ENCODE results near the gene TBC1D13.
A peak's percentile ranks its signal among the peaks of the same experiment; 100 is the strongest.

TBC1D13 gene

DNA sequence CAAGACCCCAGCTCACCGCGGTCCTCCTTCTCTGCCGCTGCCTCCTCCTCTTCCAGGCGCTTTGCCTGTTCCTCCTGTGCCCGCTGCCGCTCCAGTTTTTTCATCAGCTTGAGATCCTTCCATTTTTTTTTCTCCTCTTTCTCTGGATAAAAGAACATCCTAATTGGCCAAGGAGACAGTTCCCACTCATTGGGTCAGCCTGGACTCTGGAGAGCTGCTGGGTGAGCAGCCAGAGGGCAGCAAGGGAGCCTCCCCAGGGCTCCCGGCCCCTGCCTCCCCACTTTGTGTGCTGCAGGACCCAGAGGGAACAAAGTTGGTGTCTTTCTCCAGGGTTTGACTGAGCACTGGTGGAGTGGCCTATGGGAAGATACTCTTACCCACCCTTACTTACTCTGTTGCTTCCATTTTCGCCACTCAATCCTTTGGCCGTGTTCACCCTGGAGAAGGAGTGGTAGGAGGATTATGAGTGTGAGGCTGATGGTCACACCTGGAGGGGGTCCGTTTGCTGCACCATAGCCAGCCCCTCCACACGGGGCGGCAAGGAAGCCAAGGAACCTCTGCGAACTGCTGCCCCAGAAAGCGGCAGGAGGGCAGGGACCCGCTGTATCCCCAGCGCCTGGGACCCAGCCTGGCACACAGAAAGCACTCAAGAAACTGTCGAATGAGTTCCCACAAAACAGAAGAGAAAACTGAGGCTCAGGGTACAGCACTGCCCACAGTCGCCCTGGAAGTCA lies 41.8 kb downstream of the TBC1D13 start:
- H3K4me1 ChIP-seq (ENCODE audit: control insufficient read depth, low read length), result peaks cover 13% of the 10 kb centered on the region
- H3K27me3 ChIP-seq (ENCODE audit: control insufficient read depth, low read length), result no peaks in the 10 kb centered on the region
- peak overlapping the region; percentile 73 for H3K4me2 ChIP-seq (ENCODE audit: low read length)
- no peaks in the 10 kb centered on the region for H3K9me2 ChIP-seq (replicated peaks; ENCODE audit: control insufficient read depth, low read length)
- peaks cover 24% of the 10 kb centered on the region for H3K79me2 ChIP-seq (ENCODE audit: control insufficient read depth, low read length)
- no peaks in the 10 kb centered on the region for H3F3A ChIP-seq (ENCODE audit: control insufficient read depth, insufficient read depth)
- TF ChIP-seq EZH2phosphoT487 (IDR thresholded peaks at IDR 0.05; ENCODE audit: borderline replicate concordance, low read length), result no peak
- no peak for TF ChIP-seq CTCF (IDR thresholded peaks at IDR 0.05; ENCODE audit: low read depth, low read length, poor library complexity, severe bottlenecking)
- H4K20me1 ChIP-seq (ENCODE audit: control insufficient read depth, insufficient read depth, low read depth, low read length), result no peaks in the 10 kb centered on the region
- H3K9me3 ChIP-seq (ENCODE audit: control insufficient read depth, insufficient read depth, low read length), result no peaks in the 10 kb centered on the region
- peak overlapping the region; percentile 16; the same call in 1 of the 2 replicates for H3K27ac ChIP-seq (ENCODE audit: low read depth, low read length)
- H3K36me3 ChIP-seq (ENCODE audit: control insufficient read depth, low read length), result peaks cover 41% of the 10 kb centered on the region
- H3K4me3 ChIP-seq (ENCODE audit: low read length), result peak overlapping the region; percentile 76

- peaks cover 34% of the 10 kb centered on the region for H3K36me3 ChIP-seq (ENCODE audit: control insufficient read depth, low read length)
- no peaks in the 10 kb centered on the region for H3K9me2 ChIP-seq (replicated peaks; ENCODE audit: control insufficient read depth, low read length)
- H3K27me3 ChIP-seq (ENCODE audit: control insufficient read depth, low read length), result no peaks in the 10 kb centered on the region
- peak within 1 kb of the TSS; percentile 73 for H3K4me2 ChIP-seq (ENCODE audit: low read length)
- peaks cover 24% of the 10 kb centered on the region for H3K79me2 ChIP-seq (ENCODE audit: control insufficient read depth, low read length)
- no peaks in the 10 kb centered on the region for H4K20me1 ChIP-seq (ENCODE audit: control insufficient read depth, insufficient read depth, low read depth, low read length)
- H3K4me3 ChIP-seq (ENCODE audit: low read length), result peak within 1 kb of the TSS; percentile 76
- no peaks in the 10 kb centered on the region for H3F3A ChIP-seq (ENCODE audit: control insufficient read depth, insufficient read depth)
- peaks cover 13% of the 10 kb centered on the region for H3K4me1 ChIP-seq (ENCODE audit: control insufficient read depth, low read length)
- H3K27ac ChIP-seq (ENCODE audit: low read depth, low read length), result peak within 1 kb of the TSS; percentile 16; the same call in 1 of the 2 replicates
- TF ChIP-seq CTCF (IDR thresholded peaks at IDR 0.05; ENCODE audit: low read depth, low read length, poor library complexity, severe bottlenecking), result no peak
- TF ChIP-seq EZH2phosphoT487 (IDR thresholded peaks at IDR 0.05; ENCODE audit: borderline replicate concordance, low read length), result no peak
- H3K9me3 ChIP-seq (ENCODE audit: control insufficient read depth, insufficient read depth, low read length), result no peaks in the 10 kb centered on the region
Measured at GRCh38 chr9:128829477-128830251, 42.6 kb downstream of the TBC1D13 start, which contains the start of gene SPOUT1. Gene SPOUT1, minus strand, starts transcription at chr9:128829794. Its CDS starts 14 bp downstream, at chr9:128829780.

- Histone ChIP-seq H3K9me2 (replicated peaks; ENCODE audit: control insufficient read depth, low read length) (no peaks in the 10 kb centered on the region), H3K4me1 (ENCODE audit: control insufficient read depth, low read length) (peaks cover 6% of the 10 kb centered on the region), H3K27me3 (ENCODE audit: control insufficient read depth, low read length) (no peaks in the 10 kb centered on the region), H3K9me3 (ENCODE audit: control insufficient read depth, insufficient read depth, low read length) (no peaks in the 10 kb centered on the region), H3K79me2 (ENCODE audit: control insufficient read depth, low read length) (peaks cover 7% of the 10 kb centered on the region), H3K4me3 (ENCODE audit: low read length) (no peak overlapping the region), H3K4me2 (ENCODE audit: low read length) (no peak overlapping the region), H3K27ac (ENCODE audit: low read depth, low read length) (no peak overlapping the region), H4K20me1 (ENCODE audit: control insufficient read depth, insufficient read depth, low read depth, low read length) (no peaks in the 10 kb centered on the region), H3K36me3 (ENCODE audit: control insufficient read depth, low read length) (peaks cover 19% of the 10 kb centered on the region; the same call in 1 of the 2 replicates), H3F3A (ENCODE audit: control insufficient read depth, insufficient read depth) (no peaks in the 10 kb centered on the region)
- TF ChIP-seq EZH2phosphoT487 (IDR thresholded peaks at IDR 0.05; ENCODE audit: borderline replicate concordance, low read length) (no peak), CTCF (IDR thresholded peaks at IDR 0.05; ENCODE audit: low read depth, low read length, poor library complexity, severe bottlenecking) (no peak)
Measured at GRCh38 chr9:128833696-128834095, 46.6 kb downstream of the TBC1D13 start.
